Ovary (tissue), 3 donors: Measurements from ENCODE around the gene CBX2.

Experiments
- EP300 ChIP-seq: sonication (generic); formaldehyde crosslinking; IDR thresholded peaks from one replicate; pipeline ENCODE4 v1.6.1; 2017; ENCODE audit warnings: antibody characterized with exemption
- POLR2A ChIP-seq: fragments of 450-650 bp; IDR thresholded peaks from one replicate; pipeline ENCODE4 v1.6.1; 2017; ENCODE audit warnings: antibody characterized with exemption, mild to moderate bottlenecking, moderate library complexity
- TF ChIP-seq, protein P1 (sequence below), 3 donors: fragments of 450-650 bp in 2 of 3; fragments of 200-600 bp in 1 of 3; IDR thresholded peaks; one replicate each; pipeline versions ENCODE4 v1.5.1 to v1.8.0; 2016 to 2022; ENCODE audit warnings: antibody characterized with exemption in 3 of 3, mild to moderate bottlenecking in 1 of 3
- donor health status: DM: no; HTN: no; CAD: no.

DNA sequence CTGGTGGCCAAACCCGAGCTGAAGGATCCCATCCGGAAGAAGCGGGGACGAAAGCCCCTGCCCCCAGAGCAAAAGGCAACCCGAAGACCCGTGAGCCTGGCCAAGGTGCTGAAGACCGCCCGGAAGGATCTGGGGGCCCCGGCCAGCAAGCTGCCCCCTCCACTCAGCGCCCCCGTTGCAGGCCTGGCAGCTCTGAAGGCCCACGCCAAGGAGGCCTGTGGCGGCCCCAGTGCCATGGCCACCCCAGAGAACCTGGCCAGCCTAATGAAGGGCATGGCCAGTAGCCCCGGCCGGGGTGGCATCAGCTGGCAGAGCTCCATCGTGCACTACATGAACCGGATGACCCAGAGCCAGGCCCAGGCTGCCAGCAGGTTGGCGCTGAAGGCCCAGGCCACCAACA is 5.9 kb downstream of the CBX2 start:
- TF ChIP-seq, protein P1, sequence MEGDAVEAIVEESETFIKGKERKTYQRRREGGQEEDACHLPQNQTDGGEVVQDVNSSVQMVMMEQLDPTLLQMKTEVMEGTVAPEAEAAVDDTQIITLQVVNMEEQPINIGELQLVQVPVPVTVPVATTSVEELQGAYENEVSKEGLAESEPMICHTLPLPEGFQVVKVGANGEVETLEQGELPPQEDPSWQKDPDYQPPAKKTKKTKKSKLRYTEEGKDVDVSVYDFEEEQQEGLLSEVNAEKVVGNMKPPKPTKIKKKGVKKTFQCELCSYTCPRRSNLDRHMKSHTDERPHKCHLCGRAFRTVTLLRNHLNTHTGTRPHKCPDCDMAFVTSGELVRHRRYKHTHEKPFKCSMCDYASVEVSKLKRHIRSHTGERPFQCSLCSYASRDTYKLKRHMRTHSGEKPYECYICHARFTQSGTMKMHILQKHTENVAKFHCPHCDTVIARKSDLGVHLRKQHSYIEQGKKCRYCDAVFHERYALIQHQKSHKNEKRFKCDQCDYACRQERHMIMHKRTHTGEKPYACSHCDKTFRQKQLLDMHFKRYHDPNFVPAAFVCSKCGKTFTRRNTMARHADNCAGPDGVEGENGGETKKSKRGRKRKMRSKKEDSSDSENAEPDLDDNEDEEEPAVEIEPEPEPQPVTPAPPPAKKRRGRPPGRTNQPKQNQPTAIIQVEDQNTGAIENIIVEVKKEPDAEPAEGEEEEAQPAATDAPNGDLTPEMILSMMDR (IDR thresholded peaks at IDR 0.05), result no peak
- TF ChIP-seq POLR2A (no peak), EP300 (no peak)
